GM21529 (cell line): ENCODE data around the gene PSMD11.
A peak's percentile ranks its signal among the peaks of the same experiment; 100 is the strongest.

Experiments used
- ATAC-seq: cut with Tn5 transposase; IDR thresholded peaks from one replicate; pipeline ENCODE4 v1.9.1; 2021; ENCODE audit not compliant: unreplicated experiment

PSMD11 gene

GRCh38 chr17:32489320-32490100, 45.2 kb downstream of the PSMD11 start:
- ATAC-seq: no peak

DNA sequence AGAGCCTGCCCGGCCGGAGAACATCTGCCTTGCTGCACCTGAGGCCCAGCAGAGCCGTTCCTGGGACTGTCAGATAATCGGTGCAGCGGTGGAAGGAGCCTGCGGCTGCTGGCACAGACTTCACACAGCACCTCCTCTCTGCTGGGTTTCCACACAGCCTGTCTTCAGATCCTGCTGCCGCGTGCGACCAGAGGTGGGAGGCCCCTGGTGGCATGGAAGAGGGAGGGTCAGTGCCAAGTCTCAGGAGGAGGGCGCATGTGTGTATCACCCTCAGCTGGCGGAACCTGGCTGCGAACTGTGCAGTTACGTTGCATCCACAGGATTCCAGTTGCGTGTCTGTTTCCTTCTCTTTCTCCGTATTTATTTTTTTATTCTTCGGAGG, 45.8 kb downstream of the PSMD11 start:
- no peak for ATAC-seq

- peak; percentile 31 for ATAC-seq
These were observed 47.3 kb downstream of the PSMD11 start for GRCh38 chr17:32491371-32492263.

DNA sequence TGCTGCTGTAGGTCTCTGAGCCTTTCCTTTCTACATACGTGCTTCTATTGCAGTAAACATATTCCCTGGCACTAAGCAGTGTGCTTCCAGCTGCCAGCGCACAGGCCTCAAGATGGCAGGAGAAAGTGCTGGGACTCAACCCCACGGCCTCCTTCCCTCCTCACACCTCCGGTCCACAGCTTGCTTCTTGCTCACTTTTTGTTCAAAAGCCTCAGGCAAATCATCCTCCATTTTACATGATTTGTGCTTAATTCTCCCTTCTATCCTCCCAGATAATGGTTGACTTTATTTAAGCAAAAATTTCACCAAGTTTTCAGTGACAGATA, 47.9 kb downstream of the PSMD11 start:
- no peak for ATAC-seq

DNA sequence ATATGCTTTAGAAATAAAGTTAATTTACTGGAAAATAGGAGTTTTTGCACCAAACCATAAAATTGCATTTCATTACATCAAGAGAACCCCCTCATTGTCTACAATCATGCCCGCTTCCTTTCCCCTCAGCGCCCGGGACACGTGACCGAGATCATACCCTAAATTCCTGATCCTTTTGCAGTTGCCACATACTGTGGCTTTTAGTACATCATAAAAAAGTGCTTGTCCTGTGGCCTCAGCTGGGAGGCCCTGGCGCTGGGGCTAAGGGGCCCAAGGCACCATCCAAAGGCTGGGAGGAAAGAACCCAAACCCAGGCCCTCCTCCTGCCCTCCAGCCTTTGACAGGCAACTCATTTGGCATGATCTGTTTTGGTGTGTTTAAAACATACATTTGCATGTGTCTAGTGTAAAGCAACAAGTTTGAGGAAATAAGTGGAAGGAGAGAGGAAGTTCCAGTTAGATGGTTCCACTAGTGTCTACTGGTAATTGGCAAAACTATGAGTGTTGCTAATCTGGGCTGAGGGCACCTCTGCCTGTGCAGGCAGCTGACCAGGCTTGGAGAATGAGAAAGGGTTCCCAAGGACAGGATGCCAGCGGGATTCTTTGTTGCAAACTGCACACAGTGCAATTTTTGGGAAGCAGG, 48.5 kb downstream of the PSMD11 start:
- ATAC-seq: no peak

- no peak for ATAC-seq
These were observed 49.3 kb downstream of the PSMD11 start for GRCh38 chr17:32493571-32493970.

DNA sequence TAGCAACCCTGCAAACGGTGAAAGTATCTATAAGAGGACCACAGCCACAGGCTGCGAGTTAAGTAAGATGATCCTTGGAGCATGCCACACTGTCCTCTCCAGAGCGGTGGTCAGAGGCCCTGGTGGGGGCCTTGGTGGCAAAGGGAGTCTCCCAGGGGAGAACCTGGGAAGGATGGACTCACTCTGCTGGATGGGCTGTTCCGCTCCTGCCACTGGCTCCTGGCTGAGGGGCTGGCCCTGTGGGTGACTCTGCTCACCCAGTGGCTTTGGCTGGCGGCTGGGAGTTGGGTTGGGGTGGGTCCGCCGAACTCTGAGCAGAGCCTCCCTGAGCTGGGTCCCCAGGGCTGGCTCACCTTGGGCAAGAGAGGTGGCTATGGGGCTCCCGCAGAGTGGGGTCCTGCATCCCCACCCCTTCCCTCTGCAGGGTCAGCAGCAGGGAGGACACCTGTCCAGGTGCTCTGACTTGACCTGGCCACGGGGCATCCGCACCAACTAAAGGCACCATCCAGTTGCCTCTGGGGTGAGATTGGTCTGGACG, 49.7 kb downstream of the PSMD11 start:
- no peak for ATAC-seq

DNA sequence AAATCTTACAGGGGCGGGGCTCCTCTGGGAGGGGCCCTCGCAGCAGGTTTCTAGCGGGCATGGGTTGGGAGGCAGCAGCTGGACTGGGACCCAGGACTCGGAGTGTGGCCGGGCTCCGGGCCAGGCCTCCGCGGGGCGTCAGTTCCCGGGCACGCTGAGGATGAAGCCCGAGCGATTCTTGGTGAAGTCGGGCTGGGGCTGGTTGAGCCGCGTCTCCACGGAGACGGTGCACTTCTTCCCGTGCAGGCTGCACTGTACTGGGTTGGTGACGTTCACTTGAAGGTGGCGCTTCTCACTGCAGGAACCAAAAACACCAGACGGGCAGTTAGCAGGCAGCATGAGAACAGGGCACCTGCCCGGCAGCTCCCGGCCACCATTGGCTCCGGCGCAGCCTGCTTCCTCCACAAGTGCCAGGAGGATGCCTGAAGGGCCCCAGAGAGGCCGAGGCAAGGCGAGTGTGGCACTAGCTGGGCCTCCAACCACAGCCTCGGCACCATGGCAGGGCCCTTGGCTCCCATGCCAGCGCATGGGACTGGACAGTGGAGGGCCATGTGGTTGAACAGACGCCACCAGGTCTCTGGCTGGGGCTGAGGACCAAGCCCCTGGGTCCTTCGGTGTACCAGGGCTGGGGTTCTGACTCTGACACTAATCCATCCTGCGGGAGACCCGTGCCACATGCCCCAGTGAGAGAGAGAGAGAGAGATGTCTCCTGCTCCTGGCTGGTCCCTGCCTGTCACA, 50.5 kb downstream of the PSMD11 start:
- ATAC-seq: no peak

GRCh38 chr17:32495359-32496231, 51.3 kb downstream of the PSMD11 start:
- no peak for ATAC-seq

GRCh38 chr17:32496395-32497073, 52.2 kb downstream of the PSMD11 start:
- no peak for ATAC-seq

DNA sequence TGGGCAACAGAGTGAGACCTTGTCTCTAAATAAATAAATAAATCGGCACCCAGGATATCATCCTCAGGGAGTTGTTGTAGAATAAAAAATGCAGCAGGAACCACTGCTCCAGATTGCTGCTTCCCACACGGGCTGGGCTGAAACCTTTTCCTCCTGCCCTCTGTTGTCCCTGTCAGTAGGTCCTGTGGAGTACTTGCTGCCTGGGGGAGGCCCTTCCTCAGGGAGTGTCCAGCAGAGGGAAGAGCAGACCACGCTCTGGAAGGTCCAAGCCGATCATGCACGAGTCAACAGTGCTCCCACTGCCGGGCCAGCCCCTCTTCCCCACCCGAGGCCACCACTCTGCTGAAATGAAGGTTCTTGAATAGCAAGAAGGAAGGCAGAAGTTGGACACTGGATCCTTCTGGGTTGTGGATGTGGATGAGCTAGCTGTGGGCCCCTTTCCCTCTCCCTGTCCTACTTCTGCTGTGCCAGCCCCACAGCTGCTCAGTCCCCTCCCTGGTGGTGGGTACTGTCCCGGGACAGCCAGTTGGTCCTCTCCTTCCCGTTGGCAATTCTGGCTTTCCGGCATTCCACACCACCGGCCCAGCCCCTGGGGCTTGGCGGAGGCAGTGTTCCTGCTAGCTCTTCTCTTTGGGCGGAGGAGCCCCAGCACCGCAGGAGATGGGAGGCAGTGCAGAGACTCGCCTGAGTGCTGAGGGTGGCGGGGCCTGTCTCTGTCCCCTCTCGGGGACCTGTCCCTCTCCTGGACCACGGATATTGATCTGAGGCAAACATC, 53.3 kb downstream of the PSMD11 start:
- no peak for ATAC-seq

DNA sequence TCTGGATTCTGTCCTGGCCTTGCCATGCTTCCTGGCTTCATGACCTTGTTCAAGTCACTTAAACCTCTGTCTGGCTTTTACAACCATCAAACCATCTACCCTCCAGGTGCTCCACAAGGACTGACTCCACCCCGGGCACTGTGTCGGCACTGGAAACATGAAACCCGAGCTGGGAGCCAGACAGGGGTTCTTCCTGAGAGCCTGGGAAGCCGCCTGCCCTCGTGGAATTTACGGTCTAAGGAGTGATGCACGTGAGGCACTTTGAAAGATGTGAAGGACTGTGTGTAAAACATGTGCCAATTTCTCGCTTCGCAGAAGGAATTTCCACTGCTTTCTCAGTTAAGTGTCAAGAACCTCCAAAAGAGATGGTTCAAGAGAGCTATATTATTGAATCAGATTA, 54.1 kb downstream of the PSMD11 start:
- no peak for ATAC-seq

GRCh38 chr17:32502013-32502412, 57.7 kb downstream of the PSMD11 start:
- no peak for ATAC-seq

- no peak for ATAC-seq
These were observed 58.4 kb downstream of the PSMD11 start for GRCh38 chr17:32502710-32503109.

DNA sequence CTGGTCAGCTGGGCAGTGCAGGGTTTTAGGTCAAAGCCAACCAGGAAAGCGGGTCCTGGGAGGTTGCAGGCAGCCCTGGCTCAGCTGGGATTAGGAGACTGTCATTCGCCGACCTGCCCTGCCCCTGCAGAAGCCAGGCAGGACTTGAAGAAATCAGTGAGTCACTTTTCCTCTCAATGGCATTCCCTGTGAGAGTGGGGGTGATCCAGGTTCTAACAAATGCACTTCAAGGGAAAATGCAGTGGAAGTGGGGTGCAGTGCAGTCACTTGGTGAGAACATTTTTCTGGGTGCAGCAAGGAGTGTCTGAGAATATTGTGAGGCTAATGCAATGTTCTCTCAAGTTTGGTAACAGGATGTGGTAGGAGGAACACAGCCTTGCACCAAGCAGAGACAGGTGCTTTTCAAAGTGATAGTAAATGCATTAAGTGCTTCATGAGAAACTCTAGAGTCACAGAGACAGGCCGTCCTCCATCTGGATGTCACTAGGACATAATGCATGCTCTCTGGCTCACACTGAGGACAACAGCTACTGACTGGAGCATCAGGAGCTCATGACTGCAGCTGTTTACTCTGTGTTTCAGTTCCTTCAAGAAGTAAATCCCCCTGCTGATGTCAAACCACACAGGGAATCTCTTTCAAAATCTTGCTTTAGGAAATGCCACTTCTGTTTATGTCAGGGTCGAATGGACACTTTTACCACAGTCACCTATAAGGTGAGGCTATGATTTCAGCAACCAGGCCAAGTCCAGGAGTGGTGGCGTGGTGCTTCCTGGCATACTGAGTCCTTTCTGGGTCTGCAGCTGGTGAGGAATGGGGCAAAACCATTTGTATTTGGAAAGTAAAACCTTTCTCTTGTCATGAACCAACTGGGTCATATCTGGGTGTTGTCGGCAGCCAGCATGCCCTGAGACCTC, 59.2 kb downstream of the PSMD11 start:
- ATAC-seq: peak; percentile 86

DNA sequence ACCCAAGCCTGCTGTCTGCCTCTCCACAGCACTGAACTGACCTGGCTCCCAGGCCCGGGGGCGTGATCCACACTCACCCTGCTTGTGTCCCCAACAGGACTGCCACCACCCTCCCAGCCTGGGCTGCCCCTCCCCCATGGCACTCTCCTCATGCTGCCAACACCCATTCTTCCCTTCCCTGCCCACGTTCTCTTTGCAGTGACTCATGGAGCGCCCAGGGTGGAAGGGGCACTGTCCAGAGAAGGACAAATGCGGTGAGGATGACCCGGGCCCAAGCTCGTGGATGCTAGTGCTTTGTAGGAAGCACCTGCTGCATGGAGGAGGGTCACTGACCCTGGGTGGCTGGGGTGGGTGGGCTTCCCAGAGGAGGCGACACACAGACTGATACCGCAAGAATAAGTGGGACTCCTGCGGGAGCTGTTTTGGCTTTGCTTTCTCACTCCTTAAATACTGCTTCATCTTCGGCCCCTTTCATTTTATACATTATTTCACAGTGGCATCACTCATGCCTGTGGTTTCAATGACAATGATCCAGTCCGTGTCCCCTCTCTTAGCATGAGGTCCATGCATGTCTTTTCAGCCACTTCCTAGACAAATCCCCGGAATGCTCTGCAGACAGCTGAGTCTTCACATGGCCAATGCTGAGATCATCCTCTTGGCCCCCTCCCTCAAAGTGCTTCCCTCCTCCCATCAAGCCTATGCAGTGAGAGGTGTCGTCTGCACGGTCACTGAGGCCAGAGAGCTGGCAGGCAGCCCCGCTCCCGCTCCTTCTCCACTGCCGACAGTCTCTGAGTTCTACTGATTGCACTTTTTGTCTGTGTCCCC, 60.1 kb downstream of the PSMD11 start:
- no peak for ATAC-seq

- no peak for ATAC-seq
These were observed 64.6 kb downstream of the PSMD11 start for GRCh38 chr17:32508926-32509325.
